AG09319 (cell line): ENCODE results near the gene CNRIP1.
"Not testable (repeated sequence)": the region's sequence is repeated elsewhere in the genome, so short reads cannot be mapped to it uniquely, and the experiment has no call there.

Source experiments
- DNase-seq: peaks from one replicate; pipeline ENCODE4 v3.0.0-alpha.2; 2010; ENCODE audit warnings: low read depth; ENCODE audit errors: extremely low read depth
- CTCF ChIP-seq: IDR thresholded peaks from 2 replicates; pipeline ENCODE4 v1.5.1; 2011; ENCODE audit warnings: low read depth, mild to moderate bottlenecking, inconsistent platforms, low read length, moderate library complexity

The CNRIP1 gene

DNA sequence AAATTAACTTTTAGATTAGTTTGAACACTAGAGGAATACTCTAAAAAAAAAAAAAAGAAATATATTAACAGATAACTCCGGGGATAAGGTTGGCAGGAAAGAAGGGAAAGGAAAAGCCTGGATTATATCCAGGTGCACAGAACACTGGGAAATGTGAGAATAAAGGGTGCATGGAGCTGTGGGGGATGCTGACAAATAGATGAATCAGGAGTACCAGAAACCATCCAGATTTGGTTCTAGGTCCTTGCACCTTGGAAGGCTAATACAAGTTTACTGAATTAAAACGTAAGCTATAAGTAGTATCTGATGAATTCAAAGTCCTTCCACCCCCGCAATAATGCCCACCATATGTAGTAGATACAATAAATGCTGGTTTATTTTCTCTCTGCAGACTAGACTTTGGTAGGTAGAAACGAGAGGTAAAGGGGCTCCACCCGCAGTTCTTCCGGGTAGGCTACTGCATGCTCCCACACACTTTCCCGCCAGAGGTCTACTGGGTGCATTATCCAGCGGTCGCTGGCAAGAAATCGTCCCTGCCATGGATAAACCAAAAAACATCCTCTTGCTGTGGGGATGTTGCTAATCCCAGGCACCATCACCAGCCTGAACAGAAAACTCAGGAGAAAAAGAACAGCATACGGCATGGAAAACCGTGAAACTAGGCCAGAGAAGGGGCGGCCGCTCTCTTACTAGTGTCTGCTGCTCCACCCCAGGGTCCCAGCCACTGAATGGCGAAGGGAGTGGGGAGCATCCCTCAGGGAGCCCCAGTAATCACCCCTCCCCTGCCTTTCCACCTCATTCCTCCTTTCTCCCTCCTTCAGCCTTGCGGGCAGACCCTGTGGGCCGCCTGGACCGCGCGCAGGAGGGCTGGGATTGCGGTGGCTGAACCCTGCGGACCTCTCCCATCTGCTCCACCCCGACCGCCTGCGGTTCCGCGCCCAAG, 1.5 kb downstream of the CNRIP1 start:
- no peak; the same call in 1 of the 2 replicates for TF ChIP-seq CTCF
- no peak for DNase-seq

- no peak for TF ChIP-seq CTCF
- no peak for DNase-seq
Measured at GRCh38 chr2:68316111-68316510, 3.6 kb downstream of the CNRIP1 start.

DNA sequence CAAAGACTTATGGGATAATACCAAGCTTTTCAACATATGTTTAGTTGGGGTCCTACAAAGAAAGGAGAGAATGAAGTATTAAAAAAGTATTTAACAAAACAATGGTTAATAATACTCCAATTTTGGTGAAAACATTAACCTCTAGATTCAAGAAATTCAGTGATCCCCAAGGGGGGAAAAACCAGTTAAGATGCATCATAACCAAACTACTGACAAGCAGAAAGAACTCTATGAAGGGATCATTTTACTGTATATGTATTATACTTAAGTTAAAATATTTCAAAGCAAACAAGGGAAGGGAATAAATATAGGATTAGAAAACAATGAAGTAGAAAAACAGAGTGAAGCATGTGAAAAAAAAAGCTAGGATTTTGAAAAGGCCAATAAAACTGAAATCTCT, 8.7 kb downstream of the CNRIP1 start:
- no peak for TF ChIP-seq CTCF
- no peak for DNase-seq

DNA sequence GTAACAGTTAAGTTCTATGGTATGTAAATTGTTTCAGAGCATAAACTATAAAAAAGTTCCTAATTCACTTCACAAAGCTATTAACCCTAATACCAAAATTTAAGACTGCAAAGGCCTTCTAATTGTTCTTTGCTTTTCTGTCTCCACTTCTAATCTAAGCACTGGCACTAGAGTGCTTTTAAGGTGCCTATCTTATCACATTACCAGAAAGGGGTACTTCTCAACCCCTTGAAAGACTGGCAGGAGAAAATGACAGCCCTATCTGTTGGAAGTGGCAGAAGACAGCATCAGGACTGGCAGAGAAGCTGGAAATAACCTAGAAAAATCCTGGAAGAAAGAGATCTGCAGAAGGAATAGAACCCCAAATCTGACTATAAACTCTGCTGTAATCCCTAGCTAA, 10.3 kb downstream of the CNRIP1 start:
- no peak for TF ChIP-seq CTCF
- DNase-seq = no peak

- not testable (repeated sequence) for DNase-seq
Measured at GRCh38 chr2:68303902-68304272, 15.9 kb downstream of the CNRIP1 start.

GRCh38 chr2:68303033-68303901, 16.5 kb downstream of the CNRIP1 start:
- no peak for TF ChIP-seq CTCF

DNA sequence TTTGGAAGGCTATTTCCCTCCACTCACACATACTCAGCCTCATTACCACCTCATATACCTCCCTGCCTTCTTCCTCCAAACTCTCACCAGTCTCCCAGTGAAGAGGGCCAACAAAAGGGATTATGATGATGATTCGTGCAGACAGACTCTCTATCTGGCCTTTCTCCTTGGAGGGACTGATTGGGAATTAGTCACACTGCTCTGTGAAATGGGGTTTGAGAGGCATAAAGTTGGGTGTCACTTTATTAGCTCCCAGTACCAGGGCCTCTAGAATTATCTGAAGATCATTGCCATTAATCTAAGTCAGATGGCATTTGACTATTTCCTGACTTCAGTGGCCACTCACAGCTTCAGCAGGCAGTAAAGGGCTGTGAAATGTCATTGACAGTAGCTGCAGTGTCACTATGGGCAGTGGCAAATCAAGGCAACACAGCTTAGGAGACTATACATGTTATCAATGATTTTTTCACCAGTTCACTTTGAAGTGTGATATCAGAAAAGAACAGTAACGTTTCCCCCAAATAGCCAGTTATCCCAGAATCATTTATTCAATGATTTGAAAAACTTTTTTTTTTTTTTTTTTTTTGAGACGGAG, 17.4 kb downstream of the CNRIP1 start:
- no peak for TF ChIP-seq CTCF
- no peak for DNase-seq

More at GRCh38 chr2:68303033-68303901, 16.5 kb downstream of the CNRIP1 start:
- no peak for DNase-seq
